ENCODE measurements around the gene STXBP2.

DNA sequence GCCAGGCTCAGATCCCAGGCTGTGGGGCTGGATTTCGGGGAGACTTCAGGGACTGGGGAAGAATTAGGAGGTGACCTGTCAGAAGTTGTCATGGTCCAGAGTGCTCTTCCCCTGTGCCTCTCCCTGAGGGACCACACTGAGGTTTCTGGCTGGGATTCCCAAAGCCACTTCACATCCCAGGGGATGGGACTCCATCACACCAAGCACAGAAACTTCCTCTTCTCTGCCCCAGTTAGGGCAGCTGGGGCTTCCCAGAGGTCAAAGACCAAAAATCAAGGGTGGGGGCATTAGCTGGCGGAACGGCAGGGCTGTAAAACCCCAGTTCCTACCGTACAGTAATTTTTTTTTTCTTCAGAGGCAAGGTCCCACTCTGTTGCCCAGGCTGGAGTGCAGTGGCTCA lies 57.6 kb downstream of the STXBP2 start:
- no peak for TF ChIP-seq EP300 (IDR thresholded peaks at IDR 0.05; ENCODE audit: borderline replicate concordance)
- no peak for TF ChIP-seq CREB1 (IDR thresholded peaks at IDR 0.05; ENCODE audit: low read depth)
- no peak for TF ChIP-seq MAX (IDR thresholded peaks at IDR 0.05)
- TF ChIP-seq, protein P1, sequence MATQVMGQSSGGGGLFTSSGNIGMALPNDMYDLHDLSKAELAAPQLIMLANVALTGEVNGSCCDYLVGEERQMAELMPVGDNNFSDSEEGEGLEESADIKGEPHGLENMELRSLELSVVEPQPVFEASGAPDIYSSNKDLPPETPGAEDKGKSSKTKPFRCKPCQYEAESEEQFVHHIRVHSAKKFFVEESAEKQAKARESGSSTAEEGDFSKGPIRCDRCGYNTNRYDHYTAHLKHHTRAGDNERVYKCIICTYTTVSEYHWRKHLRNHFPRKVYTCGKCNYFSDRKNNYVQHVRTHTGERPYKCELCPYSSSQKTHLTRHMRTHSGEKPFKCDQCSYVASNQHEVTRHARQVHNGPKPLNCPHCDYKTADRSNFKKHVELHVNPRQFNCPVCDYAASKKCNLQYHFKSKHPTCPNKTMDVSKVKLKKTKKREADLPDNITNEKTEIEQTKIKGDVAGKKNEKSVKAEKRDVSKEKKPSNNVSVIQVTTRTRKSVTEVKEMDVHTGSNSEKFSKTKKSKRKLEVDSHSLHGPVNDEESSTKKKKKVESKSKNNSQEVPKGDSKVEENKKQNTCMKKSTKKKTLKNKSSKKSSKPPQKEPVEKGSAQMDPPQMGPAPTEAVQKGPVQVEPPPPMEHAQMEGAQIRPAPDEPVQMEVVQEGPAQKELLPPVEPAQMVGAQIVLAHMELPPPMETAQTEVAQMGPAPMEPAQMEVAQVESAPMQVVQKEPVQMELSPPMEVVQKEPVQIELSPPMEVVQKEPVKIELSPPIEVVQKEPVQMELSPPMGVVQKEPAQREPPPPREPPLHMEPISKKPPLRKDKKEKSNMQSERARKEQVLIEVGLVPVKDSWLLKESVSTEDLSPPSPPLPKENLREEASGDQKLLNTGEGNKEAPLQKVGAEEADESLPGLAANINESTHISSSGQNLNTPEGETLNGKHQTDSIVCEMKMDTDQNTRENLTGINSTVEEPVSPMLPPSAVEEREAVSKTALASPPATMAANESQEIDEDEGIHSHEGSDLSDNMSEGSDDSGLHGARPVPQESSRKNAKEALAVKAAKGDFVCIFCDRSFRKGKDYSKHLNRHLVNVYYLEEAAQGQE (IDR thresholded peaks at IDR 0.05; ENCODE audit: low read depth) = no peak
- no peak for TF ChIP-seq TAF1 (IDR thresholded peaks at IDR 0.05; ENCODE audit: low read depth)
- no peak for TF ChIP-seq EGR1 (IDR thresholded peaks at IDR 0.05)
- no peak for TF ChIP-seq TEAD4 (IDR thresholded peaks at IDR 0.05)
- TF ChIP-seq FOXM1 (IDR thresholded peaks at IDR 0.05; ENCODE audit: borderline replicate concordance, low read depth) = no peak
- no peak for TF ChIP-seq CEBPB (IDR thresholded peaks at IDR 0.05)
- TF ChIP-seq TCF12 (IDR thresholded peaks at IDR 0.05; ENCODE audit: low read depth) = no peak
